ENCODE data around the gene EVI5L. TPM values are rescaled to one million over a fixed set of nuclear protein-coding genes. Genes with fewer than 3 reads are reported as not detected.
"Not testable (repeated sequence)": the region's sequence is repeated elsewhere in the genome, so short reads cannot be mapped to it uniquely, and the experiment has no call there.

Gene EVI5L
- total RNA-seq, 2 experiments from 2014 or later, result 4.8 TPM

DNA sequence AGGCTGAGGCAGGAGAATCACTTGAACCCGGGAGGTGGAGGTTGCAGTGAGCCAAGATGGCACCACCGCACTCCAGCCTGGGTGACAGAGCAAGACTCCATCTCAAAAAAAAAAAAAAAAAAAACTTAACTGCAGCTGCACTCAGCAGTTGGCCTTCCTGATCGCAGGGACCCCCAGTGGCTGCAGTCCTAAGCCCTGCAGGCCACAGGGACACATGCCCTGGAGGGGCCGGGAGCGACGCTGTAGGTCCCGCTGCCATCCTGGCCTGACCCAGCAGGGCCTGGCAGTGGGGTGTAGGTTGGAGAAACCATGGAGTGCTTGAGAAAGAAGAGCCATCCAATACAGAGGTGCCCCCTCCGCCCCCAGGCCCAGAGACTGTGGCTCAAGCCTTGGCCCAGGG lies 29.1 kb downstream of the EVI5L start:
- H3K4me1 Mint-ChIP-seq, H3K27ac Mint-ChIP-seq, DNase-seq, H3K36me3 Mint-ChIP-seq, H3K9me3 Mint-ChIP-seq, H3K4me3 Mint-ChIP-seq: not testable (repeated sequence)
- H3K27me3 Mint-ChIP-seq, result peaks cover 39% of the 10 kb centered on the region

DNA sequence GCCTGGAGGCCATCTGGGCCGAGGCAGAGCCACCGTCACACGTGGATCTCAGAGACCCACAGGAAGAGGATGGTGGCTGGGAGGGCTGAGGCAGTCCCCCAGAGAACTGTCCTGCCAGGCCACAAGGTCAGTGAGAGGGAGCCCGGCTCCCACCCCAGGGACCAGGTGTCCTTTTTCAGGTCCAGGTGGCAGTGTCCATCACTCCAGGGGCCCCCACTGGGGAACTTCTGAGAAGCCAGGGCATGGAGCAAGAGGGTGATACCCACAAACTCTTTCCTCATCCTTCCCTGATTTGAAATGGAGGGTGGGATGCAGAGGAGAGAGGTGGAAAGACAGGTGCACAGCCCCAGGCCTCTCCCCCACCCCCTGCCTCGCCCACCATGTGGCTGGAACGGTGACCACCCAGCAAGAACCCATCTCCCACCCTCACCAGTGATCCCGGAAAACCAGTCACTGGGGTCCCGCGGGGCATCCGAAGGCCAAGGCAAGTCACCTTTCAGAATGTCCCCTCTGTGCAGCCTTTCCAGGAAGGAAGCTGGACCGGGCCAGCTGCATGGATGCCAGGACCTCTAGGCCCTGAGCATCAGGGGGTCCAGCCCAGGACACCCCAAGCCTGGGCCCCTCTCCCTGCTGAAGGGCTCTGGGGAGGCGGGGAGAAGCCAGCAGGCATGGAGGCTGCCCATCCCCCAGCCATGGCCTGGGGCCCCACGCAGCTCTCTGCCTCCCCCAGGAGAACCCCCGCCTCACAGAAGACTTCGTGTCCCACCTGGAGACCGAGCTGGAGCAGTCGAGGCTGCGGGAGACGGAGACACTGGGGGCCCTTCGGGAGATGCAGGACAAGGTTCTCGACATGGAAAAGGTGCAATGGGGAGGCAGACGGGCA lies 30.1 kb downstream of the EVI5L start:
- H3K4me1 Mint-ChIP-seq, result peaks cover 8% of the 10 kb centered on the region
- no peak for DNase-seq

DNA sequence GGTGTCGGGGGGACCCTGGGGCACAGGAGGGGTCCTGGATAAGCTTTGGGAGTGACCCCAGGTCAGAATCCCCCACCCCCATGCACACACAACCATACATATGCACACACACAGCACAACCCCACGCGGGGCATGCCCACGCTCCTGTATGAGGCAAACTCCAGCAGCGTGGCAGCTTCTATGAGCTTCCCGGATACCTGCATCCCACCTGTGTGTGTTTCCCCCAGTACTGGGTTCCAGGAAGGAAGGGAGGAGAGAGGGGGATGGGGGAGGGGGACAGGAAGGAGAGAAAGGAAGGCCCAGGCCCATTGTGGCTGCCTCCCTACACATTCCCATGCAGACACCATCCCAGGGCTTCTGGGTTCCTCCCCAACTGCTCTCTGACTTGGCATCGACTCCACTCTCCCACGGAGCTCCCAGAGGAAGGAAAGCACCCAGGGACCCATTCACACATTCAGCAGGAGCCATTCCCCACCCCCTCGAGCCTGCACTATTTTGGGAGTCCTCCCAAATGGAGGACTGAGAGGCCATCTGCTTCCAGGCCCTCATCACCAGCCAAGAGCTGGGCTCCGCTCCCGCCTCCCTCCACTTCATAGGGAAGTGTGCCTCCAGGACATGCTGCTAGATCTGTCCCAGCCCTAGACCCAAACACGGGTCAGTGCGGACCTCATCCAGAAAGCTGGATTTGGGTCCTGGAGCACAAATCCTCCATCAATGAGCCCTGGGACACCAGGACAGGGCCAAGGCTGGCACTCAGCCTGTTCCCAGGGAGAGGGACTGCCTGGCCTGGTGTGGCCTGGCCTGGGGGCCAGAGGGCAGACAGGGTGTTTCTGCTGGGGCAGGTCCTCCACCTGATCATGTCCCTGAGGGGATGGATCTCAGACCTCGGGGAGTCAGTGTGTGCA lies 30.9 kb downstream of the EVI5L start:
- no peak overlapping the region for H3K27ac Mint-ChIP-seq
- H3K27me3 Mint-ChIP-seq, result peaks cover 57% of the 10 kb centered on the region
- peaks cover 13% of the 10 kb centered on the region for H3K4me1 Mint-ChIP-seq
- H3K9me3 Mint-ChIP-seq, result no peaks in the 10 kb centered on the region
- H3K36me3 Mint-ChIP-seq, result no peaks in the 10 kb centered on the region
- H3K4me3 Mint-ChIP-seq, result no peak overlapping the region
- no peak for DNase-seq

More for the DNA sequence above, 30.1 kb downstream of the EVI5L start:
- no peaks in the 10 kb centered on the region for H3K36me3 Mint-ChIP-seq
- H3K9me3 Mint-ChIP-seq, result no peaks in the 10 kb centered on the region
- no peak overlapping the region for H3K27ac Mint-ChIP-seq
- H3K27me3 Mint-ChIP-seq, result peaks cover 48% of the 10 kb centered on the region
- H3K4me3 Mint-ChIP-seq, result no peak overlapping the region

DNA sequence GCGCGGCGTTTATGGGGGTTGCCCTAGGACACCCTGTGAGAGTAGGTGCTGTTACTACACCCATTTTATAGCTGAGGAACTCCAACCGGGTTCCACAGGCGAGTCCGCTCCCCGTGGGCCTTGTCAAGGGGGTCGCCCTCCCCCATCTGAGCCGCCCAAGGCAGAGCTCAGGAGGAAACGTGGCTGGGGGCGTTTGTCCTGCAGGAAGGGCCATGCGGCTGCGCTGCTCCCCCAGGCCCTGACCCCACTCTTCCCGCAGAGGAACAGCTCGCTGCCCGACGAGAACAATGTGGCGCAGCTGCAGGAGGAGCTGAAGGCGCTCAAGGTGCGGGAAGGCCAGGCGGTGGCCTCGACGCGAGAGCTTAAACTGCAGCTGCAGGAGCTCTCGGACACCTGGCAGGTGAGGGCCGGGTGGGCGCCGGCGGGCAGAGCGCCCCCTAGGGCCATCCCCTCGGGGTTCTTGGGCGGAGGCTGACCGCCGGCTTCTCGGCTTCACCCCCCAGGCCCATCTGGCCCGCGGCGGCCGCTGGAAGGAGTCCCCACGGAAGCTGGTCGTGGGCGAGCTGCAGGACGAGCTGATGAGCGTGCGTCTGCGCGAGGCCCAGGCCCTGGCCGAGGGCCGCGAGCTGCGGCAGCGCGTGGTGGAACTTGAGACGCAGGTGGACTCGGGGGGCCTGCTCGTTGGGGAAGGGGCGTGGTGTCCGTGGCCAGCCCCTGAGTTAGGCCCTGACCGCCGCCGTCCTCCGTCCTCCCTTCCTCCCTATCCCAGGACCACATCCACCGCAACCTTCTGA lies 31.8 kb downstream of the EVI5L start:
- Mint-ChIP-seq H3K36me3 (no peaks in the 10 kb centered on the region), H3K4me1 (peaks cover 13% of the 10 kb centered on the region), H3K4me3 (peak overlapping the region; percentile 59), H3K27me3 (peaks cover 61% of the 10 kb centered on the region), H3K9me3 (no peaks in the 10 kb centered on the region), H3K27ac (no peak overlapping the region)
- no peak for DNase-seq

DNA sequence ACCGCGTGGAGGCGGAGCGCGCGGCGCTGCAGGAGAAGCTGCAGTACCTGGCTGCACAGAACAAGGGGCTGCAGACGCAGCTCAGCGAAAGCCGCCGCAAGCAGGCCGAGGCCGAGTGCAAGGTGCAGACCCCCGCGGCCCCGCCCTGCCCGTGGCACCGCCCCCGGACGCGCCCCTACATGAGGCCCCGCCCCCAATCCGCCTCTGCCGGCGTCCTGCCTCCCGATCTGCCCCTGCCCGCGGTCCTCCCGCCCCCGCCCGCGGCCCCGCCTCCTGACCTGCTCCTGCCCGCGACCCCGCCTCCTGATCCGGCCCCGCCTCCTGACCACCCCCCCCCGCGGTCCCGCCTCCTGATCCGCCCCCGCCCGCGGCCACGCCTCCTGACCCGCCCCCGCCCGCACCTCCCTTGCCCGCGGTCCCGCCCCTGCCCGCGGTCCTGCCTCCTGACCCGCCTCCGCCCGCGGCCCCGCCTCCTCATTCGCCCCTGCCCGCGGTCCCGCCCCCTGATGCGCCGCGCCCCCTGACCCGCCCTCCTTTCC lies 32.5 kb downstream of the EVI5L start:
- Mint-ChIP-seq H3K27me3 (peaks cover 61% of the 10 kb centered on the region), H3K36me3 (no peaks in the 10 kb centered on the region), H3K4me1 (peaks cover 13% of the 10 kb centered on the region), H3K9me3 (no peaks in the 10 kb centered on the region), H3K4me3 (peak overlapping the region; percentile 59), H3K27ac (no peak overlapping the region)
- DNase-seq, result peak; percentile 78

DNA sequence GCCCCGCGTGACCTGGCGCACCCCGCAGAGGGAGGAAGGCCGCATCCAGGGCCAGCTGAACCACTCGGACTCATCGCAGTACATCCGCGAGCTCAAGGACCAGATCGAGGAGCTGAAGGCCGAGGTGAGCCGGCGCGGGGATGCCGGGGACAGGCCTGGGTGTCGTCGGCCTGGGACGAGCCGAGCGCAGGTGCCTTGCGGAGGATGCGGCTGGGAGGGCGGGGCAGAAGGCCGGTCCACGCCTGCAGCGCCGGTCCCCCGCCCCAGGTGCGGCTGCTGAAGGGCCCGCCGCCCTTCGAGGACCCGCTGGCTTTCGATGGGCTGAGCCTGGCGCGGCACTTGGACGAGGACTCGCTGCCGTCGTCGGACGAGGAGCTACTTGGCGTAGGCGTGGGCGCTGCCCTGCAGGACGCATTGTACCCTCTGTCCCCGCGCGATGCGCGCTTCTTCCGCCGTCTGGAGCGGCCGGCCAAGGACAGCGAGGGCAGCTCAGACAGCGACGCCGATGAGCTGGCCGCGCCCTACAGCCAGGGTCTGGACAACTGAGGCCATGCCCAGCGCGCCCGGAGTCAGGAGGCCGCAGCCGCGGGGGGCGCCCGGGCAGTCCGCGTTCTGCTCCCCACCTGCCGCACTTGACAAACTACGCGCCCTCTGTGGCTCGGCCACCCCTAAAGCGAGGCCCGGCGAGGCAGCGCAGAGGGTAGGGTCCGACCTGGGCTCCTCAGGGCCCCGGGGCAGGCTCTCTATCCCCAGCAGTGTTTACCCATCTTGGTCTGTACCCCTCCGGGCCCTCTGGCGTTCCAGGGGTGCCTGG lies 33.3 kb downstream of the EVI5L start:
- Mint-ChIP-seq H3K9me3 (no peaks in the 10 kb centered on the region), H3K27me3 (peaks cover 63% of the 10 kb centered on the region), H3K4me3 (no peak overlapping the region), H3K27ac (no peak overlapping the region), H3K4me1 (peaks cover 13% of the 10 kb centered on the region), H3K36me3 (no peaks in the 10 kb centered on the region)
- peak; percentile 28 for DNase-seq

DNA sequence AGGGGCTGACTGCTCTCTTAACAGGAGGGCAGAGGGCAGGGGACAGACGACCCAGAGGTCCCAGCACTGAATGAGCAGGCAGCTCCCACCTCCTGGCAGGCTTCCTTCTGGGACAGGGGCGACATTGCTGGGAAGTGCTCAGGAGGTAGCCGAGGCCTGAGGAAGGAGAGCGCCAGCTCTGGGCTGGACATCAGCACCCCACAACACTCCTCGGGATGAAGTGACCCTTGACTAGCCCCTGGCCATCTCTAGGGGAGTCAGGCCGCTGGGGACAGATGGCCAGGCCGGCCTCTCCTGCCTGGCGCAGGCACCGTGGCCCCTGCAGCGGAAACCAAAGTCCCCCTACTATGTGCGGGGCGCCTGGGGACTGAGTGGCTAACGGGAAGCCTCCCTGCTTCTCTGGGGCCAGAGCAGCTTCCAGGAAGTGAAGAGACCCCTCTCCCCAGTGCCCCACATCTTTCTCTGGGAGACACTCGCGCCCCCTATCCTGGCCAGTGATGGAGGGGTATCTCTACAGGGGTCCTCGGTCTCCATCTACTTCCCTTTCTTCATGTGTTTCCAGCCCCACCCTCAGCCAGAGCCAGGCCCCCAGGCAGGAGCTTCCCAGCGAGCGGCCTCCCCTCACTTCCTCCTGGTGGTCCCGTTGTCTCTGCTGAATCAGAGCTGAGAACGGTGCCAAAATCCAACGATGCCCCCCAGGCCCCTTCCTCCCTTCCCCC lies 34.1 kb downstream of the EVI5L start:
- H3K4me1 Mint-ChIP-seq, result peaks cover 16% of the 10 kb centered on the region
- DNase-seq, result no peak
- peaks cover 63% of the 10 kb centered on the region for H3K27me3 Mint-ChIP-seq
- no peaks in the 10 kb centered on the region for H3K9me3 Mint-ChIP-seq
- H3K36me3 Mint-ChIP-seq, result no peaks in the 10 kb centered on the region
- no peak overlapping the region for H3K4me3 Mint-ChIP-seq
- H3K27ac Mint-ChIP-seq, result no peak overlapping the region

DNA sequence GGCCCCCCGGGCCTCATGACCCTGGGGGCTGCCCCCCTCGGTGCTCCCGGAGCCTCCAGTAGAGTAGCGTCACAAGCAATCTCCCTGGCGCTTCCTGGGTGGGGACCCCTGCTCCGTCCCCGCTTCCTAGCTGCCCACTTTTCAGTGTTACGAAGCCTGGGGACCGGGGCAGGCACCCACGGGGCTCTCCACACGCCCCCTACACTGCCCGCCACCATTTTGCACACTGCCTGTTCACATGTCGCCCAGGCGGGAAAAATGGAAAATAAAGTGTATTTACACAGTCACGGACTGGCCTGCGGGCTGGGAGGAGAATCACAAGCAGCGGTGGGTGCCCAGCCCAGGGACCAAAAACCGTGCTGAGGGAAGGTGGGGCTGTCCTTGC lies 34.7 kb downstream of the EVI5L start:
- H3K27ac Mint-ChIP-seq, result no peak overlapping the region
- no peaks in the 10 kb centered on the region for H3K9me3 Mint-ChIP-seq
- no peaks in the 10 kb centered on the region for H3K36me3 Mint-ChIP-seq
- H3K27me3 Mint-ChIP-seq, result peaks cover 60% of the 10 kb centered on the region
- no peak overlapping the region for H3K4me3 Mint-ChIP-seq
- H3K4me1 Mint-ChIP-seq, result peaks cover 16% of the 10 kb centered on the region
- no peak for DNase-seq

DNA sequence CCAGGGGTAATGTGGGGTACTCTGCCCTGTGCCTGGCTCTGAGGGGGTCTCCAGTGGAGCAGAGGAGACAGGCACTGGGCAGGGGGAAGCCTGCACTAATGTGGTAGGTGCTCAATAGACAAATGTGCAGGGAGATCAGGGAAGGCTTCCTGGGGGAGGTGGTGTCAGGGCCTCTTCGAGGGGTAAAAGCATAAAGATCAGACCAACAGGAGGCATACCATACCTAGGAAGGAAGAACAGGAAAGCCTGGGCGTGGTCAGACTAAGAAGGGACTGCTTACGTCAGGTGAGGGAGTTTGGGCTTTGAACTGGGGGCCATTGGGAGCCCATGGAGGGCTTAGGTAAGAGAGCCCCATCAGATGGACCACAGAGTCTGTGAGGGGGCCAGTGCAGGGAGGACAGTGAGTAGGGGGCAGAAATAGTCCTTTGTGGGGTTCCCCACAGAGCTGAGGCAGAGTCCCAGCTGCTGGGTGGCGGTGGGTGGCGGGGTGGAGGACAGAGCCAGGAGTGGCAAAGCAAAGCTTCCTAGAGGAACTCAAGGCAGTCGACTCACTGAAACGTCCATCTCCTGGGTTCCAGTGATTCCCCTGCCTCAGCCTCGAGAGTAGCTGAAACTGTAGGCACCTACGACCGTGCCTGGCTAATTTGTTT lies 35.4 kb downstream of the EVI5L start:
- Mint-ChIP-seq H3K4me3 (no peak overlapping the region), H3K4me1 (peaks cover 18% of the 10 kb centered on the region), H3K9me3 (no peaks in the 10 kb centered on the region), H3K27me3 (peaks cover 58% of the 10 kb centered on the region), H3K27ac (peak overlapping the region; percentile 20), H3K36me3 (no peaks in the 10 kb centered on the region)
- no peak for DNase-seq

DNA sequence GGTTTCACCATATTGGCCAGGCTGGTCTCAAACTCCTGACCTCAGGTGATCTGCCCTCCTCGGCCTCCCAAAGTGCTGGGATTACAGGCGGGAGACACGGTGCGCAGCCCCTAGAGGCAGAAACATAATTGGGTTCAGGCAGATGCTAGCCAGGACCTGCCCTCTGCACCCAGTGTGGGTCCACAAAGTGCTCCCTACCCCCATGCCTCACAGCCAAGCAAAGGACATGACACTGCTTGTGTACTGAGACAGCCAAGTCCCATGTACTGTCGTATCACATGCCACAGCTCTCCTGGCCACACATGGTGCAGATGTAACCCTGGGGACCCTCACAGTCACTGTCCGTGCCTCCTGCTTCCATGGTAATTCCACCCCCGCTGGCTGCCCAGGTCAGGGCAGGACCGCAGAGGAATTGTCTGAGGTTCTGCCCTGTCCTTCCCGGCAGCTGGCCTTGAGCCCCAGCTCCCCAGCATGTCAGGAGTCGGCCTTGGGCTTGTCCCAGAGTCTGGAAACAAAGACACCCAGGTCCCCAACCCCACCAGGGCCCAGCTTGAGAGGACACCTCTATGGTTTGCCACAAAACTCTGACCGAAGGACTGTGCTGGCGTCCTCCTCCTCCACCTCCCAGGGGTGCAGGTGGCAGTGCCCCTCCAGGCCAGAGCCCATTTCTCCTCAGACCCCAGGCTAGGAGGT lies 36.5 kb downstream of the EVI5L start:
- no peaks in the 10 kb centered on the region for H3K9me3 Mint-ChIP-seq
- no peaks in the 10 kb centered on the region for H3K36me3 Mint-ChIP-seq
- H3K4me3 Mint-ChIP-seq, result no peak overlapping the region
- DNase-seq, result no peak
- H3K27me3 Mint-ChIP-seq, result peaks cover 57% of the 10 kb centered on the region
- peaks cover 26% of the 10 kb centered on the region for H3K4me1 Mint-ChIP-seq
- no peak overlapping the region for H3K27ac Mint-ChIP-seq

DNA sequence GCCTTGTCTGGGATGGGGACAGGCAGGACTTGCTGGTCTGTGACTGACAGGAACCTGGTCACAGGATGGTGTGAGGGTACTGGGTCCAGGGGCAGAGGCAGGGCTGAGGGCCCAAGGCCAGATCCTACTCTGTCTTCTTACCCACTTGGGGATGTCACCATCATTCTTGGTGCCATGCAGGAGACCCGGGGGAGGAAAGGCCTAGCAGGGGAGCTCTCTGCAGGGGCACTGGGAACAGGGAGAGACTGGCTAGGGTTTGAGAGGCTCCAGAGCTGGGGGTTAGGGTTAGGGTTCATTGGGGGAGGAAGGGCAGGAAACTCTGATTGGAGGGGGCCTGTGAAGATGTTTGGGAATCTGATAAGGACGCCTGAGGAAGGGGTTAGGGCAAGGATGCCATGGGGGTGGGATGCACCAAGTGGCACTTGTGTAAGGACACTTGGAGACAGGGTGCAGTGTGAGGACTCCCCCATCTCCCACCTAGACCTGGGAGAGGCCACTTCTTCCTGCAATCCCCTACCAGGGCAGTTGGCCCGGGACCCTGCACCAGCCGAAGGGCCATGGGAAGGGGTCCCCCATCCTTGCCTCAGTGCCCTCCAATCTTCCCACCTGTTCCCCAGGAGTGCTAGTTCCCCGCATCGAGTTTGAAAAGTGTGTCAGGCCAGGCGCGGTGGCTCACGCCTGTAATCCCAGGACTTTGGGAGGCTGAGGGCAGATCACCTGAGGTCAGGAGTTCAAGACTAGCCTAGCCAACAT lies 37.2 kb downstream of the EVI5L start:
- no peak for DNase-seq
- peaks cover 30% of the 10 kb centered on the region for H3K4me1 Mint-ChIP-seq
- H3K4me3 Mint-ChIP-seq, result no peak overlapping the region
- no peaks in the 10 kb centered on the region for H3K36me3 Mint-ChIP-seq
- peaks cover 60% of the 10 kb centered on the region for H3K27me3 Mint-ChIP-seq
- no peak overlapping the region for H3K27ac Mint-ChIP-seq
- H3K9me3 Mint-ChIP-seq, result no peaks in the 10 kb centered on the region

DNA sequence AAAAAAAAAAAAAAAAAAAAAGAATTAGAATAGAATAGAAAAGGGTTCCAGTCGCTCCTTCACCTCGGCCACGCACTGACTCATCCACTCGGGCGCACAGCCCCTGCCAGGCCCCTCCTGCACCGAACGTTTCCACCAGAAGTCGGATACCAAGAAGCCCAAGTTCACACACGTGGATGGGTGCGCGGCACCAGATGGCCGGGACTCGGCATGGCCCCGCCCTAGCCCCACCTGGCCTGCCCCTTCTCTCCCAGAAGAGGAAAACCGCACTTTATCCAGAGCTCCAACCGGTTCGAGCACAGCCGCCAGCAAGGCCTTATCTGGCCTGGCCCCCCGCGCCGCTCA lies 38.3 kb downstream of the EVI5L start:
- no peaks in the 10 kb centered on the region for H3K36me3 Mint-ChIP-seq
- H3K4me1 Mint-ChIP-seq, result peaks cover 30% of the 10 kb centered on the region
- H3K4me3 Mint-ChIP-seq, result peak overlapping the region; percentile 76
- peaks cover 62% of the 10 kb centered on the region for H3K27me3 Mint-ChIP-seq
- H3K9me3 Mint-ChIP-seq, result no peaks in the 10 kb centered on the region
- H3K27ac Mint-ChIP-seq, result no peak overlapping the region
- peak; percentile 58 for DNase-seq

Measured in activated naive CD8-positive, alpha-beta T cell treated with anti-CD3 and anti-CD28 coated beads for 36 hours (primary cell).